GM12865 (cell line): ENCODE results near the gene SPESP1.

Source experiments
- DNase-seq: peaks from one replicate; pipeline ENCODE4 v3.0.0; 2010; ENCODE audit warnings: low read depth
- H3K4me3 ChIP-seq: 2 replicates; pipeline ENCODE4 v1.5.1; 2011; ENCODE audit warnings: mild to moderate bottlenecking, low read depth, low read length, control low read depth
- CTCF ChIP-seq: IDR thresholded peaks from 2 replicates; pipeline ENCODE4 v1.5.1; 2011; ENCODE audit warnings: low read length, control low read depth, low read depth, inconsistent platforms; ENCODE audit not compliant: insufficient read depth; ENCODE audit errors: missing control alignments

Gene SPESP1

GRCh38 chr15:68985361-68985891 is 55.1 kb downstream of the SPESP1 start:
- no peak overlapping the region for H3K4me3 ChIP-seq
- DNase-seq, result no peak
- no peak for TF ChIP-seq CTCF

- DNase-seq, result no peak
- H3K4me3 ChIP-seq, result no peak overlapping the region
- no peak for TF ChIP-seq CTCF
Measured at GRCh38 chr15:68986322-68986721, 56.0 kb downstream of the SPESP1 start.

- H3K4me3 ChIP-seq, result no peak overlapping the region
- DNase-seq, result no peak
Measured at GRCh38 chr15:68987120-68987519, 56.8 kb downstream of the SPESP1 start.

GRCh38 chr15:68987676-68988075 is 57.4 kb downstream of the SPESP1 start:
- no peak for DNase-seq
- no peak overlapping the region for H3K4me3 ChIP-seq
- TF ChIP-seq CTCF, result no peak

More at GRCh38 chr15:68987120-68987519, 56.8 kb downstream of the SPESP1 start:
- TF ChIP-seq CTCF, result no peak

GRCh38 chr15:68989541-68990230 is 59.4 kb downstream of the SPESP1 start:
- DNase-seq, result no peak
- TF ChIP-seq CTCF, result no peak
- H3K4me3 ChIP-seq, result no peak overlapping the region

GRCh38 chr15:68990231-68990991 is 60.1 kb downstream of the SPESP1 start:
- no peak for DNase-seq
- no peak for TF ChIP-seq CTCF
- no peak overlapping the region for H3K4me3 ChIP-seq

GRCh38 chr15:68990992-68991500 is 60.7 kb downstream of the SPESP1 start:
- H3K4me3 ChIP-seq, result no peak overlapping the region
- TF ChIP-seq CTCF, result no peak
- DNase-seq, result no peak
